ENCODE results near the gene ANKRD18B. TPM values are rescaled to one million over a fixed set of nuclear protein-coding genes. Genes with fewer than 3 reads are reported as not detected.

ANKRD18B gene
- total RNA-seq, 1 donor, result not detected

GRCh38 chr9:33619666-33620404 is 95.8 kb downstream of the ANKRD18B start:
- no peak overlapping the region for H3K4me3 ChIP-seq (ENCODE audit: low read depth, low read length)
- TF ChIP-seq CTCF (IDR thresholded peaks at IDR 0.05; ENCODE audit: insufficient read depth, low read depth, low read length), result no peak
- peak; percentile 84 for DNase-seq (ENCODE audit: low read depth)

- no peak overlapping the region for H3K4me3 ChIP-seq (ENCODE audit: low read depth, low read length)
- TF ChIP-seq CTCF (IDR thresholded peaks at IDR 0.05; ENCODE audit: insufficient read depth, low read depth, low read length), result no peak
- DNase-seq (ENCODE audit: low read depth), result peak; percentile 57
Observed at GRCh38 chr9:33620738-33621439, 96.8 kb downstream of the ANKRD18B start.

Small RNAs within 50 kb of the gene (small RNA-seq; reads per million reads assigned to genes)
- gene AL139008.1 (not detected), gene PRSS3P4 (not detected)

Other genes with a start within 250 kb of the ANKRD18B start
- 24.2 and 26.7 TPM in 2 replicates for gene NFX1, start 233.7 kb upstream of the ANKRD18B start, total RNA-seq
- gene AQP7, start 121.7 kb upstream of the ANKRD18B start, total RNA-seq, result not detected in 2 replicates
- 0.86 and 0.97 TPM in 2 replicates for gene AQP3, start 76.7 kb upstream of the ANKRD18B start, total RNA-seq
- gene NOL6, start 50.3 kb upstream of the ANKRD18B start, total RNA-seq, result 30.9 and 32.4 TPM in 2 replicates